Colon (tissue), 2 donors: ENCODE results near the gene PDE4D.
"Not testable (repeated sequence)": the region's sequence is repeated elsewhere in the genome, so short reads cannot be mapped to it uniquely, and the experiment has no call there.

Experiments used
- FAIRE-seq: peaks from 2 replicates; lab custom pipeline; 2012; peaks lifted over from hg19 to GRCh38; lab: Jason Lieb, UNC
- donor health status: control.
- donor health status: control.

PDE4D gene

DNA sequence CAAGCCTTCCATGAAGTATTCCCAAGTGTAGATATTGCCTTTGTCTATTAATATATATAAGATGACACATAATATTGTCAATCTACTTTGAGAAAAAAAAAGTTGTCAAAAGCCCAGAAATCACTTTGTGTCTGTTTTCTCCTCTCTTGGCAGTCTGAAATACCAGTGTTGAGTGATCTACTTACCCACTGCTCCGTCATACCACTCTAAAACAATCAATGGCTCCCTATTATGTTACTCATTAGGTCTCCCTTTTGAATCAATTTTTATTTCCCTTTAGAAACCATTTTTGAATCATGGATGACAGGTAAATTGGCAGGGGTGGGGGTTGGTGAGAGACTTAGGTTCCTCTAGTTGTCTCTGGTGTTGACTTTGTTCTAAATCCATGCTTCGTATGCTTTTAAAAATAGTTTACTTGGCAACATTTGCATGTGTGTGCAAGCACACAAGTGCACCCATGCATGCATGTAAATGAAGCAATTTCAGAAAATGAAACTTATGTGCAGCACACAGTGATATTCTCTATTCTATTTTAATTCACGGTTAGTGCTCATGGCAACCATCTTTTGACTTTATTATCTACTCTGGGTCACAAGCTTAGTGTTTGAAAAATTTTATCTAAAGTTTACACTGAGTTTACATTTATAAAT lies 931.8 kb downstream of the PDE4D start:
- no peak for FAIRE-seq

DNA sequence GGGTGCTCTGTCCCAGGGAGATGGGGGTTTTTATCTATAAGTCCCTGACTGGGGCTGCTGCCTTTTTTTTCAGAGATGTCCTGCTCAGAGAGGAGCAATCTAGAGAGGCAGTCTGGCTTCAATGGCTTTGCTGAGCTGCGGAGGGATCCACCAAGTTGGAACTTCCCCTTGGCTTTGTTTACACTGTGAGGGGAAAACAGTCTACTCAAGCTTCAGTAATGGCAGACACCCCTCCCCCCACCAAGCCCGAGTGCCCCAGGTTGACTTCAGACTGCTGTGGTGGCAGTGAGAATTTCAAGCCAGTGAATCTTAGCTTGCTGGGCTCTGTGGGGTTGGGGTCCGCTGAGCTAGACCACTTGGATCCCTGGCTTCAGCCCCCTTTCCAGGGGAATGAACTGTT lies 934.8 kb downstream of the PDE4D start:
- FAIRE-seq = no peak

DNA sequence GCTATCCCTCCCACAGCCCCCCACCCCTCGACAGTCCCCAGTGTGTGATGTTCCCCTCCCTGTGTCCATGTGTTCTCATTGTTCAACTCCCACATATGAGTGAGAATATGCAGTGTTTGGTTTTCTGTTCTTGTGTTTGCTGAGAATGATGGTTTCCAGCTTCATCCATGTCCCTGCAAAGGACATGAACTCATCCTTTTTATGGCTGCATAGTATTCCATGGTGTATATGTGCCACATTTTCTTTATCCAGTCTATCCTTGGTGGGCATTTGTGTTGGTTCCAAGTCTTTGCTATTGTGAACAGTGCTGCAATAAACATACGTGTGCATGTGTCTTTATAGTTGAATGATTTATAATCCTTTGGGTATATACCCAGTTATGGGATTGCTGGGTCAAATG lies 940.3 kb downstream of the PDE4D start:
- not testable (repeated sequence) for FAIRE-seq

DNA sequence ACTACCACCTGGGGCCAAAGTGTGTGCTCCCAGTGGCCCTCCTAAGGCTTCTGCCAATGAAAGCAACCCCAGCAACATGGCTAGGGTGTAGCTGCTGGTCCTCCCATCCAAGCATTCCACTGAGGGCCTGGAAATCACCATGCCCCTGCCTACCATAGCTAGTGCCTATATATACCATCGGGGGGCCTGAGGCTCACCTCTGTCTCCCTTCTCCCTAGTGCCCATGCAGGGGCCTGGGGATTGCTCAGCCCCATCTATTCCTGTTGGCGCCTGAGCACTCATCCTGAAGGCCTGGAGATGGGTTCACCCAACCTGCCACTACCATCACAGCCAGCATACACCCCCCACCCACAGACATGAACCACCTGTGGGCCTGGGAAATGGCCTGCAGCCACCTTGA lies 943.3 kb downstream of the PDE4D start:
- no peak for FAIRE-seq

DNA sequence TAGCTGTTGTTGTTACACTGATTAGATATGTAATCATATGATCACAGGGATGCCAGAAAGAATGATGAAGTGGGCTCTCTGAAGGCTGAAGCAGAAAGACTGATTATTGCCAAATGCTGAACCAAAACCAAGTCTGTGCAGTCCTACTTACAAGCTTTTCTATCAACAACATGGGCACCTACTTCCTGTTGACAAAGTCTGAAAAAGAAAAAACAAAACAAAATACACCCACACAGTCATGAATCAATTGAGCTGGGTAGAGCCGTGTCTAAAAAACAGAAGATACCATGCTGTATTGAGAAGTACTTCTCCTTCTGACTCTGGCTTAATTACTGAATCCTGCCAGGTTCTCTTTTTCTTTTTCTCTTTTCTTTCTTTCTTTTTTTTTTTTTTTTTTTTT lies 947.3 kb downstream of the PDE4D start:
- no peak for FAIRE-seq

DNA sequence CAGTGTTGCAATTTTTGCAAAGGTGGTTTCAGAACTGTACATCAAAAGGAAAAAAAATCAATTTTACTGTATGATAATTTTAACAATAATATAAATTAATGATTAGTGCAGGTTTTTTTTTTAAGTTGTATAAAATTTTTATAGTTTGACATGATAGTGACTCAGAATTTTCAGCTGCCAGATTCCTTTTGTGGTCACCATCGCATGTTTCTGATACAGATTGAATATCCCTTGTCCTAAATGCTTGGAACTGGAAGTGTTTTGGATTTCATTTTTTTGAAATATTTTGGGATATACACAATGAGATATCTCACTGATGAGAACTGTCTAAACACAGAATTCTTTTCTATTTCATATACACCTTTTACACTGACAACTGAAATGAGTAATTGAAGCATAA lies 949.3 kb downstream of the PDE4D start:
- FAIRE-seq = no peak

DNA sequence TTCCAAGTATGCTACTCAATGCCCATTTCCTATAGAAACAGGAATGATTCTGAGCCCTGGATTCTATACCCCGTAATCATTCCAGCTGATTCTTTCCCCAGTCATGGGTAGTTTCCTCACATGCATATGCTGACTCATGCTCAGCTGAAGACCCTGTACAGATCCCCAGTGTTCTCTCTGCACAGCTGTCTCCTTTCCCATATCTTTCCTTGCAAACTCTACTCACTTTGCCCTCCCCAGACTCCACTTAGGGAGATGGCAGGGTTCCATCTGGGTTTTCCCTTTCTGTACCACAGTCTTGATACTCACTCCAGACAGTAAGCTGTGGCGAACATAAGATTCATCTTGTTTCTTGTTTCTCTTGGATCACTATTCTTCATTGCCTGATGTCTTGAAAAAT lies 953.1 kb downstream of the PDE4D start:
- FAIRE-seq = no peak

DNA sequence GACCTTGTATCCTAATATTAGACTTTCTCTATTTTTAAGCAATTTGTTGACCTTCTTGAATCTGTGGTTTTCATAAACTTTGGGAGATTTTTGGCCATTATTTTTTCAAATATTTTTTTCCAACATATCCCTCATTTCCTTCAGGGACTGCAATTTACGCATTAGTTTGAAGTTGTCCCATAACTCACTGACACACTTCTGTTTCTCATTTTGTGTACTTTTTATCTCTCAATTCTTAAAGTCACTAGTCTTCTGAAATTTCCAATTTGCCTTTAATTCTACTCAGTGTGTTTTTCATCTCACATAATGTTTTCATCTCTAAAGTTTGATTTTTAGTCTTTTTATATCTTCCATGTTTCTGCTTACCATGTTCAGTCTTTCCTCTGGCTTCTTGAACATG lies 953.9 kb downstream of the PDE4D start:
- FAIRE-seq = no peak

DNA sequence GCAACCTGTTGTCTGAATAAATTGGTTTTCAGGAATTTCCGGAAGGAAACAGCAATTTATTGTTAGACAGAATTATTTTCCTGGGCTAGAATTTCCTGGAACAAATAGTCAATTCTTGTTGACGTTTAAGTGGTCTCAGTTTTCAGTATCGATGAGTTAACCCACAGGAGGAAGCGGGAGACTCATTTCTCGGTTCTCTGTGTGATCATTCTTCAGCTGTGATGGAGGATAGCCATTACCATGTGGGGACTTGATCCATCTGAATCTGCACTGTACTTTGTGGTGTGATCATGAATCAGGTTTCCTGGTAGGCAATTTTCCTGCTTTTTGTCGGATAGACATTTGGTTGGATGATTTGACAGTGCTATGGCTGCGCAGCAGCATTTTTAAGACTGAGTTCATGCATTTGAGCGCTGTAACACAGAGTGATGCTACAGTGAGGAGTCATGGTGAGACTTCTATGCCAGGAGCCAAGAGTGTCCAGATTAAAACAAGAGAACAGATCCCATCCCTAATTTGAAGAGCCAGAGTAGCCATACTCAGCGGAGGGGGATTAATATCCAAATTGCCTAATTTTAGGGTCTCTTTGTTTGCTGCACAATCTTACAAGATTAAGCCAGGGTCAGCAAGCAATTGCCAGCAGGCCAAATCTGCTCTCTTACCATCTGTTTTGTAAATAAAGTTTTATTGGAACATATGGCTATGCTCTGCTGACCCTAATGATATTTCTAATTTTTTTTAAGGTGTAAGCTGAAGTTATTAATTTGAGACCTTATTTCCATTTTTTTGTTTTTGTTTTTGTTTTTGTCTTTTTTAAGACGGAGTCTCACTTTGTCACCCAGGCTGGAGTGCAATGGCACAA lies 954.7 kb downstream of the PDE4D start:
- FAIRE-seq = no peak

DNA sequence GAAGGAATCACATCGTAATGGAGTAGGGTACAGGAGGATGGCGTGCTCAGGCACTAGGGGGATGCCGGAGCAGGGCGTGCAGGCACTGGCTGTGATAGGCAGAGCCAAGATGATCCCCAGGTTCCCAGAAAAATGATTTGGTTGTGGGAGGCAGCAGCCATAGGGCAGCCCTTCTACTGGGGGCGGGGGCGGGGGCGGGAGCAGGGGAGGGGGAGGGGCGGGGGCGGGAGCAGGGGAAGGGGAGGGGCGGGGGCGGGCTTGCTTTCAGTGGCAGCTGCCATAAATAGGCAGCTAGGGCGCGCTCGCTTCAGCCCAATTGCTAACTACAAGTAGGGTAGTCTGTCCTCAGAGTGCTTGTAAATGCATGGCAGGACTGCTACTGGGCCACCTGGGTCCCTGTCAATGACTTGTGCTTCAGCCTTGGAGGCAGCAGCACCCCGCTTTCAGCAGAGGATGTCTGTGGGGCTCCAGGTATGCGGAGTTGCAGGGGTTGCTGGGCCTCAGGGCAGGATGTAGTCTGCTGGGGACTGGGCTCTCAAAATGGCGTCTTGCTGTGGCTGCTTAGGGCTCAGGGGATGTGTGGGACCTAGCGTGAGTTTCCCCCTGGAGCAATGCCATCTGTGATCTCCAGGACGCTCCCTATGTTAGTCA lies 956.4 kb downstream of the PDE4D start:
- FAIRE-seq = no peak

DNA sequence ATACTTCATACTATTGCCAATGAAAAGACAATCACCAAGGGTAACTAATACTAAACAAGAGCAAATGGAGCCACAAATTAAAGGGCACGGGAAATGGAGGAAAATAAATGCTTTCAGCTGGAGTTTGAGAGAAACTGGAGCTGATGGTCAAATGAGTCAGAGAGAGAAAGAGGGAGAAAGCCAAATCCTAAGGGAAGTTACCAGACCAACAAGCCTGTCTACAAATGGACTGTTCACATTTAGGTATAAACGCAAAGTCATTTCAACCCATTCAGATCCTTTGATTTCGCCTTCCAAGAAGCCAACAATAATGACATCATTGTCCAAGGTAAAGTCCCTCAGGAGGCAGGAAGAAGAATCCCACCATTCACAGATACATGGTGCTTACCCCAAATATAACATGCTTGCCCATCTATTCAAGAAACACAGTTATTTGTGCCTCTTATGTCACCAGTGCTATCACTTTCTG lies 958.9 kb downstream of the PDE4D start:
- no peak for FAIRE-seq

DNA sequence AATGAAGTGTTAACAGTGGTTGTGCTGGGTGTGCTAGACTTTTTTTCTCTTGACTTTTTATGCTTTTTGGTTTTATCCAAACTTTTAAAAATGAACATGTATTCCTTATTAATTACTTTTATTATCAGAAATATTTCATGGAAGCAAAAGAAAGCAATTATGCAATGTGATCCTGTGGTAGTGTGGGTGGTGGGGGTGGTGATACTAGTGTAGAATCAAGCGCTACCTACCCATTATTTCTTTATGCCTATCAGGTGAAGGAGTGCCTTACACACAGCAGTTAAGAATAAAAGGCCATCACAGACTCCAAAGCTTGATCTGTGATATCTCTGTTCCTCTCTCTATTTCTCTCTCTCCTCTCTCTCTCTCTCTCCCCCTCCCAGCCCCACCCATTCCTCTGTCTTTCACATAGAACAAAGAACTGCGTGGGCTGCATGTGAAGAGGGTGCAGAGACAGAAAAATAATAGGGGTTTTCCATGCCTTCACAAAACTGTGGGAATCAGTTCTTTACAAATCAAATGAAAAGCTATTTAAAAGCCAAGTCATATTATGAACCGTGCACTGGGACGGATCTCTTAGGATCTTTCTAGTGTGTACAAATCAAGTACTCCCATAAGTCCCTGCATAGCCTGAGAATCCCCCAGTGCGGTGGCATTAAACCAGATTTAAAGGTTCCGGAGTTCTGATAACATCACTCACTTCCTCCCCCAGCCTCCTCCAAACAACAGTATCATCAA lies 959.5 kb downstream of the PDE4D start:
- FAIRE-seq = no peak

DNA sequence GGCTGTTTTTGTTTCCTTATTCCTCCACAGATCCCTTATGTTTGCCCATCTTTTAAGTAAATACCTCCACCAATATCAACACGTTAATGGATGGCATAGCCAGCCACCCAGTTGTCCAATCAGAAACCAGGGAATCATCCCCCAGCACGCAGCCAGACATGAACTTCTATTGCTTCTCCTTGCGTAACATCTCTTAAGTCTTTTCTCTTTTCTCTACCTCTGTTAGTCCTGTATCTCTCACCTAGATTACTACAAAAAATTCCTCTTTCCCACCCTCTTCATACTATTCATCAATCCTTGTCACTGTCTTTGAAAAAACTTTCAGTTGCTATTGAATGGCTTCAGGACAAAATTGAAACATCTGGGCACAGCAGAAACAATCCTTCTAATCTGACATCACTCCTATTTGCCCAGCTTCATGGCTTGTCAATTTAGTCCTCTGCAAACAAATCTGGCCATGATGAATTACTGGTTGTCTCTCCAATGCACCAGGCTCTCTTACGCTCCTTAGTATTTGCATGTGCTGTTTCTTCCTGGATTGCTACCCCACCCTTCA lies 961.4 kb downstream of the PDE4D start:
- no peak for FAIRE-seq

DNA sequence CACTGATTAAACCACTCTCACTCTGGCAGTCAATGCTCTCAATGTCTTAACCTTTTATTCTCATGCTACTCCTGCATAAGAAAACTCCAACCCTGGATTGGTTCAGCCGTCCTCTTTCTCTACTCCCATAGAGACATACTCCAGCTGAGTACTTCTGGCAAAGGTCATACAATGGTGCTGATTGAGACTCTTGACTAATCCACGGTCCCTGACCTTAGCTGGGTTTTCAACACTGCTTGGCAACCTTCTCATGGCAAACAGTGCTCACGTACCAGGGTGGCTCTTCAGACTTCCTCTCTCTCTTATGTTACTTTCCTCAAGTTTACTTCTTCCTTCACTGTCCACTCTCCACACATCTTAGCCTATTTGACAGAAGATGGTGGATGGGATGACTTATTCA lies 963.0 kb downstream of the PDE4D start:
- FAIRE-seq = no peak

DNA sequence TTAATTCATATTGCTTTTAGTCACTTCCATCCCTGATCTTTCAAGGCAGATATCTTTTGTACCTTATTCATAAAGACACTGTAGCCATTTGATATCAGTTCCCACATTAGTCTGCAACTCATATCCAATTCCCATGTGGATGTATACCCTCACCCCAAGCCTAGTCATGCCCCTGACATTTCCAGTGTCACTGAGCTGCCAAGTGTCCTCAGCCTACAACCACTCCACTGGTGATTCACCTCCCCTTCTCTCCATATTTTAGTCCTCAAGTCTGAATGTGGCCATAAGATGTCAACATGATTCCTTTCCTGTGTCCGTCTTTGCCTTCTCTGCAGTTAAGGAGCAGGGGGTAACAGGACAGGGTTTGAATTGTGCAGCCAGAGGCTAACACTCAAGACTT lies 963.8 kb downstream of the PDE4D start:
- no peak for FAIRE-seq

DNA sequence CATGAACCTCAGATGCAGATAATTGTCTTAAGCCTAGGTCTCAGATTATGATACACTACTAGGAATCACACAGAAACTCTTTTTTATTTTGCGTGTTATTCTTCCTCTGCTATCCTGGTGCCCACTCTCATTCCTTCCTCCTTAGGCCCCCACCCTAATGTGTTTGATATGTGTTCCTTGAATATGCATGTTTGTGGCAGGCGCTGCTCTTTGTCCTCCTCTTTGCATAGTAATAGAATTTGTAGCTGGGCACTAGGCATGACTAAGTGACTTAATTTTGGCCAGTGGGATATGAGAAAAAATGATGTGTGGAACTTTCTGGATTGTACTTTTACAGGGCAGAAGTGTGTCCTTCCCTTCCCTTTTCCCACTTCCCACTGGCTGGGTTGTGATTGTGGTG lies 965.6 kb downstream of the PDE4D start:
- FAIRE-seq = no peak

DNA sequence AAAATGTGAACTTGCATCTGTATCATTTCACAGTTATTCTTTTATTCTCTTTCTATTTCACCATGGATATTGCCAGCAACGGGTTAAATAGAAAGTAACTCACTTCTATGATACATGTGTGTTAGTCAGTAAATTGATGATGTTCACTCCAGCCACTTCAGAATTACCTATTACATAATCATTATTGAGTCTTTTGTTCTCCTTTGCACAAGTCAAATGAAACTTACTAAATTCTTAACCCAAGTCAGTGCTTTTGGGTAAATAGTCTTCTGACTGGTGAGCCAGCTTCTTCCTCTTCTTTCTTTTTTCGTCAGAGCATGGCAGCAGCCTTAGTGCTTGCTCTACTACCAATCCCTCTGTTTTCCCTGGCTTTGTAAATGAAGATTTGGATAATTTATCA lies 966.3 kb downstream of the PDE4D start:
- FAIRE-seq = no peak

DNA sequence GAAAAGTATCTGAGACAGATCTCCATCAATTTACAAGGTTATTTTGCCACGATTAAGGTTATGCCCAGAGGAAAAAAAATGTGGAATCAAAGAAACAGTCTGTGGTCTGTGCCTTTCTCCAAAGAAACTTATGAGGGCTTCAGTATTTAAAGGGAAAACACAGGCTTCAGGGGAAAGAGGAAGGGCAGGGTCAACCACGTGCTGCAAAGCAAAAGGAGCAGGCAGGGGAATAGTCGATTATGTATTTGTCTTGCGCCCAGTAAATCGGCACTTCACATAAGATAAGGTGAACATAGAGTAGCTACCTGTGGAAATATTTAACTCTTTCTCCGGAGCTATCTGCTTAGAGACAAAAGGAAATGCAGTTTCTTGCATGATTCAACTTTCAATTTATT lies 967.0 kb downstream of the PDE4D start:
- FAIRE-seq = no peak

DNA sequence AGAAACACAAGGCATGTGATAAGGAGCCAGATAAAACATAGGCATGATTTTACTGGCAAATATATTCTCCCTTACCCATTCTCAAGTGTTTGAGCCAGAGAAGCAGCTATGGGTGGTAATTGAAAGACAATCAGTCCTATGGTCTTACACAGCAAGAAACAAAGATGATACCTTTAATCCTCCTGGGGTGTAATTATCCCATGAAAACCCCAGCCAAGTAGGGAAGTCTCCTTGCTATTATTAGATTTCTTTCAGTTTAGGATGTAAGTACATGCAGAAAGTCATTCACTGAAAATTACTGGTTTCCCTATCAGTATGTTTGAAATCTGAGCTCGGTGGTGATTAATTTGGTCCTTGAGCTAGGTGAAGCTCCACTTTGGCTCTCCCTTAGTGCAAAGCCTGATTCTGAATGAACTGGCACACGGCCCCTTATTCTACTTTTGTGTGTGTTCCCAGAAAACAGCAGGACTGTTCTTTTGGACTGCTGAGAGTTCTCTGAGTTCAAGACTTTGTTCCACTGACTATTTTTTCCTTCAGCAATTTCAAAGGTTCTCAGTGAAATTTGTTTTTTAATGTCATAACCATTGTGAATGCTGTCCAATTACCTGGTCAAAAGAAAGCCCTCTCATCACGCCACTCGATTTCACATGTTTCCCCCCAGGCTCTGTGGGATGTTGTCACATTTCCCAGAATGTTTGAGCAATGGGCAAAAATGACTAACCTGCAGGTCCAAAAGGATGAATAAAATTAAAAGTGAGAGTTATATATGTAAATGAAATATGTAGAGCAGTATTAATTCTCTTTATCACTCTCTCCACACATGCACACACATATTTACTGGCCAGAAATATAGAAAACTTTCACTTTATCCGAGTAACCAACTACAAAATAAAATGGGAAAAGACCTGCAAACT lies 967.6 kb downstream of the PDE4D start:
- no peak for FAIRE-seq

DNA sequence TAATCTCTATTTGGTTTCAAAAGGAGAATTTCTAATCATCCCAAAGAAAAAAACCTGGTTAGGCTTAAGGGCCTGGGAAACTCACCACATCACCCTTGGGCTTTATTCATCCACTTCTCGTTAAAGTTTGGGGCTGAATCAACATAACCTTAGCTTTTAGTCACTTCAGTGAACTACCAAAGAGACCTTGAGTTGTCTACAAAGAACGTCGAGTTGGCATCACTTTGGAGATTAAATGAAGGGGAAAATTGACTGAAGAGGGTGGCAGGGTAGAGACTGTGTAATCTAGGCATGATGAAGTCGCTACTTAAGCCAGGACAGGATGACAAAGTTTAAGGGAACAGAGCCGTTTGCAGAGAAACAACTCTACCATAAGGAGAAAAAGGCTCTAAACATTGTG lies 969.2 kb downstream of the PDE4D start:
- FAIRE-seq = no peak

DNA sequence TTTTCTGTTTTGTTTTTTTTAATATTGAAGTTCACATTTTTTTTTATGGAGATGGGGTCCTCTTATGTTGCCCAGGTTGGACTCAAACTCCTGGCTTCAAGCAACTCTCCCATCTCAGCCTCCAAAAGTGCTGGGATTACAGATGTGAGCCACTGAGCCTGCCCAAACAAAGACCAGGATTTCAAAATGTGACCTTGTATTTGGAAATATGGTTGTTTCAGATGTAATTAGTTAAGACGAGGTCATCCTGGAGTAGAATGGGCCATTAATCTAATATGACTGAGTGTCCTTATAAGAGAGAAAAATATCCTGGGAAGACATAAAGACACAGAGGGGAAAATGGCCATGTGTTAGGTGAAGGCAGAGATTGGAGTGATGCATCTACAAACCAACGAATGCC lies 970.2 kb downstream of the PDE4D start:
- FAIRE-seq = no peak
